Colonic mucosa (tissue), 4 donors: ENCODE data around the gene RUNX2. TPM values are rescaled to one million over a fixed set of nuclear protein-coding genes. Genes with fewer than 3 reads are reported as not detected.

ENCODE experiments used
- DNase-seq: peaks from one replicate; pipeline ENCODE4 v3.0.0-alpha.2; 2020
- H3K27ac ChIP-seq: fragments of 200-600 bp; one replicate; pipeline ENCODE4 v1.8.0; 2021
- H3K27me3 ChIP-seq: fragments of 200-600 bp; one replicate; pipeline ENCODE4 v1.8.0; 2021
- H3K36me3 ChIP-seq: fragments of 200-600 bp; one replicate; pipeline ENCODE4 v1.8.0; 2021
- H3K4me1 ChIP-seq: fragments of 200-600 bp; one replicate; pipeline ENCODE4 v1.8.0; 2021; ENCODE audit warnings: mild to moderate bottlenecking
- H3K4me3 ChIP-seq: fragments of 200-600 bp; one replicate; pipeline ENCODE4 v1.8.0; 2021
- H3K9ac ChIP-seq, 2 donors: one replicate each; pipeline ENCODE4 v1.7.0; 2013; ENCODE audit warnings: control low read depth in 2 of 2, low read depth in 2 of 2, low read length in 2 of 2
- H3K9me3 ChIP-seq: fragments of 200-600 bp; one replicate; pipeline ENCODE4 v1.8.0; 2021
- CTCF ChIP-seq: fragments of 200-600 bp; IDR thresholded peaks from one replicate; pipeline ENCODE4 v1.8.0; 2022; ENCODE audit warnings: antibody characterized with exemption, mild to moderate bottlenecking
- intact Hi-C: fragments of 100-400 bp; cut with DNase I; formaldehyde crosslinking; loops from one replicate; pipeline ENCODE4 v1.14.1; 2022
- total RNA-seq, 2 donors: library from RNA; stranded (reverse); fragmentation: NEBNext Ultra II Directional in 1 of 2; extraction: Animal tissue kit (Norgen Biotek cat#: 25700) in 1 of 2; gene quantifications; one replicate each; pipeline ENCODE4 v1.2.1, GENCODE V29; 2021
- donor health status: healthy.
- donor health status: DM: no; HTN: no; CAD: no.
- donor health status: DM: no; HTN: no; CAD: no.

The RUNX2 gene
- total RNA-seq, 2 donors from 2014 or later, result 1.7 to 2.6 TPM

DNA sequence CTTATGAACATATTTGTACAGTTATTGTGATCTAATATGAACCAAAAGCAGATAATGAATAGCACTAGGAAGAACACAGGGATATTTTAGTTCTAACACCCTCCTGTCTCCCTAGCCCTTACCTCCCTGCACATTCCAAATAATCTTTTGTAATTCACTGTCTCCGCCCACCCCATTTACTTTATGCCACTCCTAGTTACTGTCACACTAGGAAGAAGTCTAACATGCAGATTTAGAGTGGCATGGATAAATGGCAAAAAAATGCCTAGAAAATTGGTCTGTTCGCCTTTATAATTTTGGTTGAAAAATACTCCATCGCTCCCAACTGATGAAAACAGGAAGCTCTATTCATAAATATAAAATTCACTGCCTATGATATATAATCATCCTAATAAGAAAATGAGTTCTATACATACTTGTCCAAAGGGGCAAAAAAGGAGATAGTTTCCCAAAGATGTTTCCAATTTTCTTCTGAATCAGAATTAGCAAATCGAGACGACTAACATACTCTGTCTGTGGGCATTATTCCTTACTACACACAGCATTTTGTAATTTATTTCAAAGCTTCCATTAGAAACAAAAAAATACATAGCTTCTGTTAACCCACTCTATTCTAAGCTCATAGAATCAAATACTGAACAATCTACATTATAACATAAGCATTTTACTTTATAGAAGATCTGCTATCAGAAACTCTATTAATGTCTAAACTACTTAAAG, 1.3 kb upstream of the RUNX2 start:
- H3K9ac ChIP-seq, result no peak overlapping the region
- intact Hi-C loops, result no loop called here
- DNase-seq, result no peak
- H3K27ac ChIP-seq, result no peak overlapping the region
- no peaks in the 10 kb centered on the region for H3K27me3 ChIP-seq
- no peaks in the 10 kb centered on the region for H3K4me1 ChIP-seq
- no peak for TF ChIP-seq CTCF
- no peaks in the 10 kb centered on the region for H3K36me3 ChIP-seq
- H3K9me3 ChIP-seq, result no peaks in the 10 kb centered on the region
- no peak overlapping the region for H3K4me3 ChIP-seq

GRCh38 chr6:45328523-45328922, 393 bp downstream of the RUNX2 start:
- no peaks in the 10 kb centered on the region for H3K36me3 ChIP-seq
- H3K27ac ChIP-seq, result no peak overlapping the region
- no peak for DNase-seq
- no peak overlapping the region for H3K4me3 ChIP-seq
- no peak overlapping the region for H3K9ac ChIP-seq
- H3K9me3 ChIP-seq, result no peaks in the 10 kb centered on the region
- H3K27me3 ChIP-seq, result no peaks in the 10 kb centered on the region
- H3K4me1 ChIP-seq, result no peaks in the 10 kb centered on the region
- no peak for TF ChIP-seq CTCF
- intact Hi-C loops, result no loop called here

DNA sequence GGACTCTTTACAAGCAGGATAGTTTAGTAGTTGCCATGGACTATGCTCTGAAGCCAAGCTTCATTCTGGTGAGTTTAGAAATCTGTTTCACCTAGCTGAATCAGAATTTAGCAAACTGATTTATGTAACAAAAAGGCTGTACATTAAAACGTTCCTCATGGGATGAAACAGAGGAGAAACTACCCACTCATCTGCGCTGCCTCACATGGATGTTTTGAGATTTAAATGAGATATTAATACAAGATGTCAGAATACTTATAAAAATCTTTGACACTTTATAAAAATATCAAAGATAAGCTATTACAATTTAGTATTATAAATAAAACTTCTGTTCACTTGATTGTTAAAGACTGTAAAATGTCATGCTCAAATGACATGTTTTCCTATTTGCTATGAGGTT, 16.8 kb downstream of the RUNX2 start:
- DNase-seq, result no peak
- intact Hi-C loops, result no loop called here
- no peak overlapping the region for H3K27ac ChIP-seq

DNA sequence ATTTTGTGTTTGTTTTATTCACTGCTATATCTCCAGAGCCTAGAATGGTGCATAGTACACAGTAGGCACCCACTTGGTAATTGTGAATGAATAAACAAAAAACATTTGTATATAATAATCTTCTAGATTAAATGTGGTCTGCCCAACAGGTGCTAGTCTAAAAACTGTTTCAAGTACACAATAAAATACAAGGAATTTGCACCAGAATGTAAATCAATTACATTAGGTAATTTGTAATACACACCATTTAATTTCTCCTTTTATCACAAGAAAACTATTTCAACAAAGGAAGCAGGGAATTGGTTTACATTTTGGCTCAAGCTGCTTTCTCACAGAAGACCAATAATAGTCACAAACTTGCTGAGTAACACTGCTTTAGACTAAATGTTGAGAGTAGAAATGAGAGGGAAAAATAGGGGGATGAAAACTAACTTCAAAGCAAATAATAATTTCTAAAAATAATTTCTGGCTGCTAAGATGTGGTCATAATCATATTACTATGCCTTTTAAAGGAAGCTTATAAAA, 22.1 kb downstream of the RUNX2 start:
- no peak overlapping the region for H3K9ac ChIP-seq
- H3K27ac ChIP-seq, result no peak overlapping the region
- H3K4me1 ChIP-seq, result no peaks in the 10 kb centered on the region
- H3K36me3 ChIP-seq, result no peaks in the 10 kb centered on the region
- no peak overlapping the region for H3K4me3 ChIP-seq
- no peak for TF ChIP-seq CTCF
- no peaks in the 10 kb centered on the region for H3K9me3 ChIP-seq
- no peaks in the 10 kb centered on the region for H3K27me3 ChIP-seq
- DNase-seq, result no peak
- intact Hi-C loops, result no loop called here

More for the DNA sequence above, 16.8 kb downstream of the RUNX2 start:
- Histone ChIP-seq H3K27me3 (no peaks in the 10 kb centered on the region), H3K9ac (no peak overlapping the region), H3K36me3 (no peaks in the 10 kb centered on the region), H3K4me3 (no peak overlapping the region), H3K4me1 (no peaks in the 10 kb centered on the region), H3K9me3 (no peaks in the 10 kb centered on the region)
- TF ChIP-seq CTCF, result no peak

DNA sequence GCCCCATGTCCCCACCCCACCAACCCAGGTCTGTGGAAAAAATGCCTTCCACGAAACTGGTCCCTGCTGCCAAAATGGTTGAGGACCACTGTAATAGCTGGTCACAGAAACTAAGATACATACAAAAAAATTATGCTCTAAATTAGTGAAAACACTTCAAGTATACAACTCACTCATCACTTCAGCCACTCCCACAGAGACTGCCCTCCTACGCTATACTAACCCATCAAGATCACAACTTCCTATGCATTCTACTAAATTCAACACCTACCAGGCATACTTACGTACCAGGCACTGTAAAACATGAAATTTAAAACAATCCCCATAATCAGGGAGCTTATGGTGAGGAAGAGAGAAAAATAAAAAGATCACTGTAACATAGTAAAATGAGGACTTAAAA, 22.9 kb downstream of the RUNX2 start:
- Histone ChIP-seq H3K27ac (no peak overlapping the region), H3K27me3 (no peaks in the 10 kb centered on the region), H3K36me3 (no peaks in the 10 kb centered on the region), H3K9ac (no peak overlapping the region), H3K4me3 (no peak overlapping the region), H3K4me1 (no peaks in the 10 kb centered on the region), H3K9me3 (no peaks in the 10 kb centered on the region)
- intact Hi-C loops, result no loop called here
- no peak for TF ChIP-seq CTCF
- DNase-seq, result no peak
